ENCODE measurements around the gene TGFBRAP1. TPM values are rescaled to one million over a fixed set of nuclear protein-coding genes. Genes with fewer than 3 reads are reported as not detected.

The TGFBRAP1 gene
- total and polyA plus RNA-seq, 9 of the 15 experiments (the other 6 are each of a cell fraction or from before 2014, with no cell fraction given) = 3.7 to 18.0 (median 11.0) TPM

DNA sequence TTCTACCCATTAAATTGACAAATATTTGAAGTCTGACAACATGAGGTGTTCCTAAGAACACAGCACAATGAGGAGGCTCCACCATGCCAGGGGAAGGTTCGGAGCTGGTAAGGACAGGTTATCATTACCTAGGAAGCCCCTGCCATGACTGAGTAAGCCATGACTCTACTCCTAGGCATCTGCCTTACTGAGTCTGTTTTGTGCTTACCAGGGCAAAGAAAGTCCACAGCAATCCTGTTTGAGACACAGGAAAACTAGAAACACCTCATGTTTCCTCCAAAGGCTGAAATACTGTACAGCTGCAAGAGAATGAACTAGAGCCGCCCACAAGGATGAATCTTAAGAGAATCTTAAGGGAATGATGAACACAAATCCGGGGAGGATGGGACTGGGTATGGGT, 11.6 kb downstream of the TGFBRAP1 start:
- H3K36me3 ChIP-seq (ENCODE audit: control insufficient read depth, insufficient read depth, low read length) = peaks cover 4% of the 10 kb centered on the region; the same call in 1 of the 3 replicates
- POLR2A ChIA-PET = interaction anchor here (3.0 kb wide), 1 partner anchor 12 kb away, joined by 20 read pairs; the partner anchor contains the start of gene TGFBRAP1
- H3K9me1 ChIP-seq (ENCODE audit: control insufficient read depth, insufficient read depth, low read length) = no peaks in the 10 kb centered on the region
- FAIRE-seq = no peak
- no peak overlapping the region for H3K27ac ChIP-seq (ENCODE audit: extremely low read depth, low read depth, low read length)
- no peak for ATAC-seq
- H4K20me1 ChIP-seq (replicated peaks; ENCODE audit: control insufficient read depth, insufficient read depth, low read length) = no peaks in the 10 kb centered on the region
- in situ Hi-C loops (cut with MboI) (no loop called here), intact Hi-C loops (cut with micrococcal nuclease) (no loop called here)
- H2AFZ ChIP-seq (ENCODE audit: low read depth, low read length) = no peak overlapping the region
- no peak overlapping the region for H3K4me3 ChIP-seq
- CTCF ChIA-PET (ENCODE audit: low intra/inter-chr PET ratio) = no interaction called here
- BruUV-seq (replicated peaks) = no TSS peak
- no peaks in the 10 kb centered on the region for H3K9me3 ChIP-seq (replicated peaks; ENCODE audit: control insufficient read depth, insufficient read depth, low read depth, low read length)
- no peak overlapping the region for H3K4me2 ChIP-seq (ENCODE audit: insufficient read depth, low read length)
- H3K9ac ChIP-seq (ENCODE audit: insufficient read depth in 1 of 2, low read depth in 2 of 2, low read length in 2 of 2) = no peak overlapping the region
- DNase-seq (ENCODE audit: extremely low read depth in 1 of 4, low spot score in 3 of 4) = no peak
- WGBS (ENCODE audit: insufficient coverage, low coverage, missing lambda C conversion rate) = 81% methylated on average over 3 of the region's 3 CpGs
- peaks cover 77% of the 10 kb centered on the region for H3K79me2 ChIP-seq (ENCODE audit: control insufficient read depth, insufficient read depth, low read length)
- TF ChIP-seq RBFOX2 (IDR thresholded peaks at IDR 0.05; ENCODE audit: low read depth, low read length) (no peak), NUFIP1 (IDR thresholded peaks at IDR 0.05; ENCODE audit: partially characterized antibody) (no peak), HCFC1 (IDR thresholded peaks at IDR 0.05; ENCODE audit: low read depth, low read length) (no peak), WHSC1 (IDR thresholded peaks at IDR 0.05; ENCODE audit: low read length) (no peak), SP1 (CRISPR knock-in tag; IDR thresholded peaks at IDR 0.05) (no peak), ZNF77 (CRISPR knock-in tag; IDR thresholded peaks at IDR 0.05) (no peak), KLF13 (tag; IDR thresholded peaks at IDR 0.05; ENCODE audit: borderline replicate concordance, low read depth) (no peak), PTBP1 (IDR thresholded peaks at IDR 0.05; ENCODE audit: low read depth, low read length) (no peak), ZNF830 (CRISPR knock-in tag; IDR thresholded peaks at IDR 0.05) (no peak), BMI1 (IDR thresholded peaks at IDR 0.05; ENCODE audit: low read length) (no peak), CAMTA2 (CRISPR knock-in tag; conservative IDR thresholded peaks at IDR 0.05) (no peak), ZNF253 (CRISPR knock-in tag; conservative IDR thresholded peaks at IDR 0.05) (no peak), ZNF589 (CRISPR knock-in tag; IDR thresholded peaks at IDR 0.05; ENCODE audit: low read depth) (no peak), ZNF561 (CRISPR knock-in tag; conservative IDR thresholded peaks at IDR 0.05) (no peak)
- TF ChIP-seq, protein P1, sequence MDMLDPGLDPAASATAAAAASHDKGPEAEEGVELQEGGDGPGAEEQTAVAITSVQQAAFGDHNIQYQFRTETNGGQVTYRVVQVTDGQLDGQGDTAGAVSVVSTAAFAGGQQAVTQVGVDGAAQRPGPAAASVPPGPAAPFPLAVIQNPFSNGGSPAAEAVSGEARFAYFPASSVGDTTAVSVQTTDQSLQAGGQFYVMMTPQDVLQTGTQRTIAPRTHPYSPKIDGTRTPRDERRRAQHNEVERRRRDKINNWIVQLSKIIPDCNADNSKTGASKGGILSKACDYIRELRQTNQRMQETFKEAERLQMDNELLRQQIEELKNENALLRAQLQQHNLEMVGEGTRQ (CRISPR knock-in tag; IDR thresholded peaks at IDR 0.05) = no peak
- TF ChIP-seq, protein P2, sequence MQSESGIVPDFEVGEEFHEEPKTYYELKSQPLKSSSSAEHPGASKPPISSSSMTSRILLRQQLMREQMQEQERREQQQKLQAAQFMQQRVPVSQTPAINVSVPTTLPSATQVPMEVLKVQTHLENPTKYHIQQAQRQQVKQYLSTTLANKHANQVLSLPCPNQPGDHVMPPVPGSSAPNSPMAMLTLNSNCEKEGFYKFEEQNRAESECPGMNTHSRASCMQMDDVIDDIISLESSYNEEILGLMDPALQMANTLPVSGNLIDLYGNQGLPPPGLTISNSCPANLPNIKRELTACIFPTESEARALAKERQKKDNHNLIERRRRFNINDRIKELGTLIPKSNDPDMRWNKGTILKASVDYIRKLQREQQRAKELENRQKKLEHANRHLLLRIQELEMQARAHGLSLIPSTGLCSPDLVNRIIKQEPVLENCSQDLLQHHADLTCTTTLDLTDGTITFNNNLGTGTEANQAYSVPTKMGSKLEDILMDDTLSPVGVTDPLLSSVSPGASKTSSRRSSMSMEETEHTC (IDR thresholded peaks at IDR 0.05) = no peak
- TF ChIP-seq, protein P3, sequence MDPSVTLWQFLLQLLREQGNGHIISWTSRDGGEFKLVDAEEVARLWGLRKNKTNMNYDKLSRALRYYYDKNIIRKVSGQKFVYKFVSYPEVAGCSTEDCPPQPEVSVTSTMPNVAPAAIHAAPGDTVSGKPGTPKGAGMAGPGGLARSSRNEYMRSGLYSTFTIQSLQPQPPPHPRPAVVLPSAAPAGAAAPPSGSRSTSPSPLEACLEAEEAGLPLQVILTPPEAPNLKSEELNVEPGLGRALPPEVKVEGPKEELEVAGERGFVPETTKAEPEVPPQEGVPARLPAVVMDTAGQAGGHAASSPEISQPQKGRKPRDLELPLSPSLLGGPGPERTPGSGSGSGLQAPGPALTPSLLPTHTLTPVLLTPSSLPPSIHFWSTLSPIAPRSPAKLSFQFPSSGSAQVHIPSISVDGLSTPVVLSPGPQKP (CRISPR knock-in tag; IDR thresholded peaks at IDR 0.05) = no peak
- H3K4me1 ChIP-seq (replicated peaks in 1 of 2; ENCODE audit: control insufficient read depth in 2 of 2, insufficient read depth in 2 of 2, low read length in 2 of 2) = peaks cover 0 to 11% of the 10 kb centered on the region in 2 experiments; a peak in 2 of 5 replicates
- no peaks in the 10 kb centered on the region for H3K27me3 ChIP-seq (ENCODE audit: control insufficient read depth in 2 of 2, insufficient read depth in 2 of 2, low read length in 2 of 2)
